ENCODE measurements around the gene MAU2. TPM values are rescaled to one million over a fixed set of nuclear protein-coding genes. Genes with fewer than 3 reads are reported as not detected.

The MAU2 gene
- total and polyA plus RNA-seq, 2 of the 13 experiments (the other 11 are each of a cell fraction or from before 2014, with no cell fraction given): 16.8 to 33.8 TPM

GRCh38 chr19:19366434-19367396 lies 46.1 kb downstream of the MAU2 start (continued):
- TF ChIP-seq HNF1A (IDR thresholded peaks at IDR 0.05; ENCODE audit: low read depth) (no peak), HNF1A (CRISPR knock-in tag; IDR thresholded peaks at IDR 0.05; ENCODE audit: borderline replicate concordance) (peak; percentile 40; the same call in 1 of the 2 replicates), XRCC5 (optimal IDR thresholded peaks at IDR 0.05; ENCODE audit: low read length) (peak; percentile 93), ZZZ3 (CRISPR knock-in tag; IDR thresholded peaks at IDR 0.05; ENCODE audit: borderline replicate concordance) (no peak), FOXK2 (IDR thresholded peaks at IDR 0.05) (no peak), ZNF567 (CRISPR knock-in tag; IDR thresholded peaks at IDR 0.05; ENCODE audit: borderline replicate concordance) (no peak), SALL1 (CRISPR knock-in tag; IDR thresholded peaks at IDR 0.05) (peak; percentile 87), CEBPG (CRISPR knock-in tag; IDR thresholded peaks at IDR 0.05) (peak; percentile 78), RBAK (CRISPR knock-in tag; IDR thresholded peaks at IDR 0.05) (no peak), ZNF749 (CRISPR knock-in tag; IDR thresholded peaks at IDR 0.05; ENCODE audit: borderline replicate concordance) (no peak; the same call in none of the 2 replicates), RARA (CRISPR knock-in tag; IDR thresholded peaks at IDR 0.05) (peak; percentile 39), TOE1 (CRISPR knock-in tag; IDR thresholded peaks at IDR 0.05) (no peak), PITX1 (CRISPR knock-in tag; IDR thresholded peaks at IDR 0.05) (peak; percentile 58; the same call in 1 of the 2 replicates), REXO4 (CRISPR knock-in tag; IDR thresholded peaks at IDR 0.05; ENCODE audit: borderline replicate concordance) (no peak), MTA1 (CRISPR knock-in tag; IDR thresholded peaks at IDR 0.05; ENCODE audit: borderline replicate concordance) (peak; percentile 76; the same call in 1 of the 2 replicates), ZBTB43 (CRISPR knock-in tag; conservative IDR thresholded peaks at IDR 0.05) (no peak), ZNF296 (CRISPR knock-in tag; conservative IDR thresholded peaks at IDR 0.05) (peak; percentile 69; the same call in 1 of the 2 replicates), ARHGAP35 (CRISPR knock-in tag; IDR thresholded peaks at IDR 0.05; ENCODE audit: borderline replicate concordance) (no peak), KLF11 (CRISPR knock-in tag; IDR thresholded peaks at IDR 0.05) (no peak; the same call in 1 of the 2 replicates), NBN (conservative IDR thresholded peaks at IDR 0.05) (no peak), ATM (IDR thresholded peaks at IDR 0.05; ENCODE audit: borderline replicate concordance) (no peak), ZBTB14 (CRISPR knock-in tag; IDR thresholded peaks at IDR 0.05) (no peak), TBX2 (CRISPR knock-in tag; IDR thresholded peaks at IDR 0.05; ENCODE audit: borderline replicate concordance) (peak; percentile 66; the same call in 1 of the 2 replicates), MTF1 (CRISPR knock-in tag; IDR thresholded peaks at IDR 0.05) (no peak)

All from HepG2 (cell line).